ENCODE data around the gene DNAH8.

Gene DNAH8

DNA sequence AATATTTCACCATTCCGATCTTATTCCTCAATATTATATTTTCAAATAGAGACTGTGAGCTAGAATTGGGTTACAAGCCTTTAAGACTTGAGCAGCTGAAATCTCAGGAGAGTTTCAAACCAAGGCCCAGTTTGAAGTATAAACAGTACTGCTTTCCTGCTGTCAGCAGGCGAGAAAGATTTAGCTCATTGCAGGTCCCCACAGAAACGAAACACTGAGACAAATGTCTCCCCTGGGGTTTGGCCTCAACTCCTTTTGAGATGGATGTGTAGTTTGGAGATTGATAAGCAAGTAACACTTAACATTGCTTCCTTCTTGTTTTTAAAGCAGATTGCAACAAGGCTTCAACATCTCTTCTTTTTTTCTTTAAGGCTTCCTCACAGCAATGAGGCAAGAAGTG is 311.1 kb downstream of the DNAH8 start:
- DNase-seq, result no peak

DNA sequence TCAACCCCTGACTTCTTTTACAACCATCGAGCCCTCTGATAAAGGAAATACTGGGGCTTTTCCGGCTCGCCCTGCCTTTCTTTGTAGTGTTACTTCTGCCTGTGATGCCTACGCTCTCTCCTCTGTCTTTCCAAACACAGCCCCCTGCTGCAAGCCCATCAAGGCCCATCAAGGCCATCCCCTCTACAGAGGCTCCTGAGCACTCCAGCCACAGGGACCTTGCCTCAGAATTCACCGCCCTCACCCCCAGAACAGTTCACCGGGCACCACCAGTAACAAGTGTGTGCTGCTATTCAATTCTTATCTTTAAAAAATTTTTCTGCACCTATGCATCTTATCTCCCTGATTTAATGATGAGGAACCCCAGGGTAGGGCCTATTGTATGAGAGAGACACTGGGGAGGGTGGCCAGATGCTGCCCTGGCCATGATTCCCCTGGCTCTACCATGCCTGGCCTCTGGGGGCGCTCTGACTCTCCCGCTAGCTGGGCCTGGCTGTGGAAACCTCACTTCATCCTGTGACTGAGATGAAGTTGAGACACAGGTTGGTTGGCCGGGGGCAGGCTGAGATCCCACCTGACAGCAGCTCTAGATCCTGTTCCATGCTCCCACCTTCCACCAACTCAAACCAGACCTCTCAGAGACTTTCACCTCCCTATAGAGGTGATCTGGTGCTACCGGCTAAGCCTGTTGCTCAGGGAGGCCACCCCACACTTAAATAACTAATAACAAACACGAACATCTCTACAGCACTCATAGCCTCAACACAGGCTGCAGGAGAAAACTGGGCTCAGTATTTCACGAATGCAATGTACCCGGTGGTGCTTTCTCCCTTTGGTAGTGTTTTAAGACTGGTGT is 314.3 kb downstream of the DNAH8 start:
- DNase-seq, result peak; percentile 5

DNA sequence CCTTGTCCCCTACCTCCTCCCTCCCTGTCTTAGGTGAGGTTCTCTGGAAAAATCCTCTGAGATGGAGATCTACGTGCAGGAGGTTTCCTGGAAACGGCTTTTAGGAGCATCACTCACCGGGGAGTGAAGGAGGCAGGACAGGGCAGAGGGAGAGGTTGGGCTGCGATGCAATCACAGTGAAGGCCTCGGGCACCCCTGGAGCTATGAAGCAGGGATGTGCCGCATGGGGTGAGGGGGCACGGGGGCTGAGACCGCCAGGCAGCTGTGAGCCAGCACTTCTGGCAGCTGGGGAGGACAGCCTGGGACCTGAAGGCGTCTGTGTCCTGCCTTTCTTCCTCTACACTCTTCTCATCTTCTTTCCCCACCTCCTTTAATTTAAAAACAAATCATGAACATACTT is 320.6 kb downstream of the DNAH8 start:
- DNase-seq, result no peak

DNA sequence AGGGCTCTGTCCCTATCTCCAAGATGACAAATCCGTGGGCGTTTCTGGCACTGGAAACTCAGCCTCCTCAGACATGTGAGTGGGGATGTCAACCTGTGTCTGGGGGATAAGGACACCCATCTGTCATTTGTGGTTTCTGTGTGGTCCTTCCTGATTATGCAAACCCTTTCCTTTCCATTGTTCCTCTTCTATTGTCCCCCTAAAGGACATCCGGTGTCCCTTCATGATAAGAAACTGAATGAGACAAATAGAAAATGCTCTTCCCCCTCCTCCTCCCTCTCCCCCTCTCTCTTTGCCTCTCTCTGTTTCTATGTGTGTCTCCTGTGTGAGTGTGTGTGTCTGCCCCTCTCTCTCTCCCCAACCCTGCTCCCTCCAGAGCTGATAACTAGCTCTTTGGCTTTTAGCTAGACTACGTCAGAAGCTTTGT is 322.0 kb downstream of the DNAH8 start:
- DNase-seq, result no peak

DNA sequence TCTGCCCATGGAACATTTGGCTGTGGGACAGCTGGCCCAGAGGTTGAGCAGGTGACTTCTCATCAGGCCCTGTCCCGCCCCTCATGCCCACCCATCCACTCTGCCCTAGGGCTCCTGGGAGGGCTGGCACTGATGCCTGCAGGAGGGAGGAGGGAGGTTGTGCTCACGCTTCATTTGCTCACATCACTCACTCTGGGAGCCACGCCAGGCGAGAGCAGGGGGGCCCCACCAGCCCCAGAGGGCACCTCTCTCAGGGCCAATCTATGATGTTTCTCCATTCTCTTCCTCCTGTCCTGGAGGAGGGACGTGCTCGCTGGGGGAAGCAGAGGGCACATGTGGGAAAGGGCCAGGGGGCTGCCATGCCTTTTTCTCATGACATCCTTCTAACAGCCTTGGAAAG is 322.6 kb downstream of the DNAH8 start:
- DNase-seq, result no peak

- no peak for DNase-seq
Observed at GRCh38 chr6:39040080-39040673, 325.1 kb downstream of the DNAH8 start.

DNA sequence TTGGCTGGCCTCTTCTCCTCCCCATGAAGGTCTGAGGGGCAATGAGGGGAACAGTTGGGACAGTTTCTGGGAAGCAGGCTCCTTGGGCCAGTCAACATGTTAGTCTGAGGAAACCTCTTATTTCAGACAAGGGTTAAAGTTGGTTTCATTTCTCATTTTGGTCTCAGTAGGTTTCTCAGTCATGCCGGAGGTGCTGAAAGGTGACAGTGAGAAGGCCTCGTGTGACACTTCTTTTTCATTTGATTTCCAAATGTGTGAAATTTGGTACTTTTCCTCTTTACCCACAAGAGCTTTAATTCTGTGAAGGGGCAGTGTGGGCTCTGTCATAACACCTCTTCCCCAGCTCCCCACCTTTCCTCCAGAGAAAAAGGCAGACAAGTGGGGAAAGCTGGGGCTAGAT is 326.0 kb downstream of the DNAH8 start:
- no peak for DNase-seq

DNA sequence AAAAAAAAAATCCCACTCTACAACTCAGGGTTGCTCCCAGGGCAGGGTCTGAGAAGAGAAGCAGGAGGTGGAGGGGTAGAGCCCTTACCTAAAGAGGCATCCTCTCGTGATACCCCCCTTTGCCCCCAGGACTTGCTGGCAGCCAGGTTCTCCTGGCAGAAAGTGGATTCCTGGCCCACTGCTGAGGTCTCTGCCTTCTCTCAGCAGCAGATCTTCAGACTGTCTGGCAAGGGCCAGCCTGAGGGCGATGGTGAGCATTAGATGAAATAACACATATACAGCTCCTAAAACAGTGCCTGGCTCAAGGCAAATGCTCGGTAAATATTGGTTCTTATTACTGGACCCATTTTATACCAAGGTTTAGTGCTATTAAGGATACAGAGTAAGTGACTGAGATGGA is 328.7 kb downstream of the DNAH8 start:
- no peak for DNase-seq

DNA sequence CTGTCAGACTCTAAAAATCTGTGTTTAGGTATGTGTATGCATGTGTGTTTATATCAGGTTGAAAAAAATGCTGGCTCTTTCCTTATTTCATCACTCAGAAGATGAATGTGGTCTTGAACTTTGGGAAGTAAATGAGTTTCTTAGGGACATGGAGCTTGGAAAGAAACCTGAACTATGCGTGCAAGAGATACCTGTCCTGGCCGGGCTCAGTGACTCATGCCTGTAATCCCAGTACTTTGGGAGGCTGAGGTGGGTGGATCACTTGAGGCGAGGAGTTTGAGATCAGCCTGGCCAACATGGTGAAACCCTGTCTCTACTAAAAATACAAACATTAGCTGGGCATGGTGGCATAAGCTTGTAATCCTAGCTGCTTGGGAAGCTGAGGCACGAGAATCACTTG is 329.1 kb downstream of the DNAH8 start:
- no peak for DNase-seq

DNA sequence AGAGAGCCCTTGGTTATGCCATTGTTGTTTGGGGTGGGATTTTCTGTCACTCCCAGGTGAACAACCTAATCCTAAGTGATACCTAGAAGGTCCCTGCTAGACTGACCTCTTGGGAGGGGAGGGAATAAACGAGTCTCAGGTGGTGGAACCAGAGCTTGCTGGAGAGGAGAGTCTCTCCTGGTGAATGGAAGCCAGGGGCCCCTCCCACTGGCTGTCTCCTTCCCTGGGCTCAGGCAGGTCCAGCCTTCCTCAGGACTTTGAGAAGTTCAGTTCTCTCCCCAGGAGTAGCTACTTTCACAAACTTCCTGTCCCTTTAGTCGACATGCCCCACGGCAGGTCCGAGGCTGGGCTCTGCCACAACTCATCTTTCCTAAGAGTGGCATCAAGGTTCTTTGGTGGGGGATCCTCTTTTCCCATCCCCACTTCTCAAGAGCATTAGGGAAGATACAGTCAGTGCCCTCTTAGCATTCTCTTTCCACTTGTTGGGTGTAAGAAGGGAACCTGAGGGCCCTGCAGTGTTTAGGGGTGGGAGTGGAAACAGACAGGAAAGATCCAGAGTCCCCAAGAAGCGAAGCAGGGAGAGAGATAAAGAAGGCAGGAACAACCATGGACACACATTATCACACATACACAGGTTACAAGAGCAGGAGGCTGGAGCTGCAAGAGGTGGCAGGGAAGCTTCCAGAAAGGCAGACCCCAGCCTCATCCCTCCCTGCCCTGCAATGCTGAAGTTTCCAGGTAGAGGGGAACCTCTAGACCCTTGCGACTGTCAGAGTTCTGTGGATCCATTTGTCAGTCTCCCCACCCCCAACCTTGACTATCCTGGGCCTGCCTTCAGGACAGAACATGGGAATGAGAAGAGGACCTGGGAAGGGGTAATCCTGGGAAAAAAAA is 332.6 kb downstream of the DNAH8 start:
- DNase-seq, result no peak

- no peak for DNase-seq
Observed at GRCh38 chr6:39048481-39049399, 333.6 kb downstream of the DNAH8 start, which contains the start of gene GLP1R. Gene GLP1R (plus strand): TSS chr6:39048781. CDS start chr6:39048841, 60 bp downstream.

DNA sequence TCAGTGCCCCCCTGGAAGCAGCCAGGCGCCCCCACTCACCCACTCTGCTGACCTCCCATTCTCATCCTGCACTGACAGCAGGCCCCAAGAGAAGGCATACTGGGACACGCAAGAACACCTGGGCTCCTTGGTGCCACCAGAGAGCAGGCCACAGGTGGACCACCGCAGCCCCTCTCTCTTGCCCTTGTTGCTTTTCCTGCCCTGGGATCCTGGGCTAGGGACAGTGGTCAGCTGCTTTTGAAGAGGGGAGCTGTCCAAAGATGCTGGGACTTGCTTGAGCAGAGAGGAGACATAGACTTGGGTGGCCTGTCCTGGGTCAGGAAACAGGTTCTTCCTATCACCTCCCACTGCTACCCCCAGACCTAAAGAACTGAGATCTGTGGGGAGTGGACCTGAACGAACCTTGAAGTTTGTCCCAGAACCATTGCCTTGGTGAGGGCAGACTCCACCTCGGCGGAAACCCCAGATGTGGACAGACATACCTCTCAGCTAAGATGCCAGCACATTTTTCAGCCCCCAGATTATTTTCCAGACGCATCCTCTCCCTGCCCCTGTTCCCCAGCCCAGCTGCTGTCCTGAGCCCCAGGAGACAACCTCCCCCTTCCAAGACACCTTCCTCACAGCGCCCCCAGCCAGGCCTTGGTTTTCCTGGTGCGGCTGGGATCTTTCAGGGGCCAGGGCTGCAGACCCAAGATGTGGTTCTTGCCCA is 334.6 kb downstream of the DNAH8 start:
- DNase-seq, result no peak

DNA sequence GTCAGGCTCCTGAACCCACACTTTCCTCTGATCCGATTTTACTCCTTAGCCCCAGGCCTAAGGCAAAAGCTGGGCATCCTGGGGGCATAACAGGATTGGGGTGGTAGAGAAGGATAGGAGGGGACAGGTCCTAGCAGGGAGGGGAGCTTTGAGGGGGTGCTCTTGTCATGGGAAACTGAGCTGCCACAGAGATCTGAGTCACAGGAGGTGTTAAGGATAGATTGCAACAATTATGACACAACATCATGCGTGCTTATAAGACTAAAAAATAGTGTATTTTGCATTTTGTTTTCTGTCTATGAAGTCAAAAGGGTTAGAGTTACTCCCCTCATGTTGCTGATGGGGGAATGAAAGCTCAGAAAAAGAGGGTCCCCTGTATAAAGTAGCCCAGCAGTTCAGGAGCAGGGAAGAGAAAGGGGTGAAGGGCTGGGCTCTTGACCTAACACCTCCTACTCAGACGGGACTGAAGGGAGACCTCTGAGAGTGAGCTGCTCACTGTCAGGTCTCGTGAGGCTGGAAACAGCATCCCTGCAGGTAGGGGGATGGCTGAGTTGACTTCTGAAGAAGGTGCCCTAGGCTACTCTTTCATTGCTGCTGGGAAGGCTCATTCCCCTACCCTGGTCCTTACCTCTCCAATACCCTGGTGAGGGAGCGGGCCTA is 335.5 kb downstream of the DNAH8 start:
- DNase-seq, result no peak

GRCh38 chr6:39051399-39052122 is 336.4 kb downstream of the DNAH8 start:
- no peak for DNase-seq

GRCh38 chr6:39053016-39053624 is 338.0 kb downstream of the DNAH8 start:
- peak; percentile 18 for DNase-seq

GRCh38 chr6:39053854-39054576 is 338.9 kb downstream of the DNAH8 start:
- no peak for DNase-seq

- no peak for DNase-seq
Observed at GRCh38 chr6:39054577-39055142, 339.5 kb downstream of the DNAH8 start.

DNA sequence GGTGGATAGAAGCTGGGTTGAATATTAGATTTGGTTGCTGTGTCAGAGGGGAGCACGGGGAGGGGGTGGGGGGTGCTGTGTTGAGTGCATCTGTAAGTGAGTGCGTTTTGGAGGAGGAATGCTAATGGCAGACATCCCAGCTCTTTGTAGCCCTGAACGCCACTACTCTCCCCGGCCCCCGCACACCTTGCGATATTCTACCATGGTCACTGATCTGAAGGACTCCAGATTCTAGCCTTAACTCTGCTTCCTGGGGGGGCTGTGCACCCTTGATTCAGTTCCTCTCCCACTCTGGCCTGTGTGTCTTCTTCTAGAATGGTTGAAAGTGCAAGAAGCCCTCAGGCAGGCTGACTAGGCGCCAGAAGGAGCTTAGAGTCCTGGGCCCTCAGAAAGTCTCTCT is 340.6 kb downstream of the DNAH8 start:
- no peak for DNase-seq

DNA sequence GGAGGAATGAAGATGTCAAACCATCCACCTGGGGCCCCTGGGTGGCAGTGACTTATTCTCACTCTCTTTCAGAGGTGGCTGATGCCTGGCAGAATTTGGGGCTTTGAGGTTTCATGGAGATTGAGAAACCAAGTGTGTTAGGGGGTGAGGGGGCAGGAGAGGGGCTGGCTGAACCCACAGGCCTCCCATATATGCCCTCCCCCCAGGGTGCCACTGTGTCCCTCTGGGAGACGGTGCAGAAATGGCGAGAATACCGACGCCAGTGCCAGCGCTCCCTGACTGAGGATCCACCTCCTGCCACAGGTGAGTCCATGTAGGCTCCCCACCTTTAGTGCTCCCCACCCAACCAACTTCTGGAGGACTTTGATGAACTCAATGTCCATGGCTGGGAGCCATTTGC is 341.1 kb downstream of the DNAH8 start:
- DNase-seq, result no peak
